HG02885 (cell line): ENCODE measurements around the gene ERGIC3.
A peak's percentile ranks its signal among the peaks of the same experiment; 100 is the strongest.

Experiments used
- ATAC-seq: cut with Tn5 transposase; IDR thresholded peaks from one replicate; pipeline ENCODE4 v1.9.1; 2021; ENCODE audit warnings: mild to moderate bottlenecking; ENCODE audit not compliant: unreplicated experiment, poor library complexity

The ERGIC3 gene

GRCh38 chr20:35541783-35542662 is at the start of gene ERGIC3:
Gene ERGIC3, plus strand, starts transcription at chr20:35542078. Its CDS starts 20 bp downstream, at chr20:35542098.
- ATAC-seq: peak; percentile 91

- no peak for ATAC-seq
These were observed 49.5 kb upstream of the ERGIC3 start for GRCh38 chr20:35492352-35492751.

- ATAC-seq: no peak
These were observed 45.4 kb upstream of the ERGIC3 start for GRCh38 chr20:35496481-35496880.

GRCh38 chr20:35497320-35497719 is 44.6 kb upstream of the ERGIC3 start:
- ATAC-seq: no peak

GRCh38 chr20:35497780-35498189 is 44.1 kb upstream of the ERGIC3 start:
- ATAC-seq: no peak

- ATAC-seq: no peak
These were observed 42.6 kb upstream of the ERGIC3 start for GRCh38 chr20:35499271-35499670.

- ATAC-seq: peak; percentile 71
These were observed 39.5 kb upstream of the ERGIC3 start for GRCh38 chr20:35502352-35502751.

GRCh38 chr20:35503281-35503680 is 38.6 kb upstream of the ERGIC3 start:
- ATAC-seq: no peak

GRCh38 chr20:35503841-35504561 is 37.9 kb upstream of the ERGIC3 start:
- ATAC-seq: no peak

- ATAC-seq: no peak
These were observed 37.1 kb upstream of the ERGIC3 start for GRCh38 chr20:35504751-35505150.

GRCh38 chr20:35506179-35506578 is 35.7 kb upstream of the ERGIC3 start:
- no peak for ATAC-seq

GRCh38 chr20:35506872-35507638 is 34.8 kb upstream of the ERGIC3 start:
- ATAC-seq: no peak

GRCh38 chr20:35508493-35509218 is 33.2 kb upstream of the ERGIC3 start:
- no peak for ATAC-seq

GRCh38 chr20:35510951-35511735 is 30.7 kb upstream of the ERGIC3 start:
- ATAC-seq: no peak

- no peak for ATAC-seq
These were observed 30.0 kb upstream of the ERGIC3 start for GRCh38 chr20:35511814-35512420.

GRCh38 chr20:35514371-35514932 is 27.4 kb upstream of the ERGIC3 start:
- no peak for ATAC-seq

GRCh38 chr20:35515341-35515740 is 26.5 kb upstream of the ERGIC3 start:
- no peak for ATAC-seq

GRCh38 chr20:35515949-35516645 is 25.8 kb upstream of the ERGIC3 start:
- ATAC-seq: no peak
